NCI-H1436 treated with DMSO at 0.1 percent for 48 hours (cell line): Measurements from ENCODE around the gene APCDD1L.
"Not testable (repeated sequence)": the region's sequence is repeated elsewhere in the genome, so short reads cannot be mapped to it uniquely, and the experiment has no call there.

ENCODE experiments used
- DNase-seq: peaks from one replicate; lab custom pipeline; 2025; lab: John Stamatoyannopoulos, UW

The APCDD1L gene

GRCh38 chr20:58414786-58415185 is 100.4 kb downstream of the APCDD1L start:
- DNase-seq: not testable (repeated sequence)

GRCh38 chr20:58414216-58414615 is 101.0 kb downstream of the APCDD1L start:
- DNase-seq: not testable (repeated sequence)
